K562 (cell line): Measurements from ENCODE around the gene GSC.

Source experiments
- BMI1 ChIP-seq: fragments of 150-350 bp; IDR thresholded peaks from 2 replicates; pipeline ENCODE4 v1.6.1; 2014; ENCODE audit warnings: low read length
- CEBPB ChIP-seq: fragments of 450-650 bp; IDR thresholded peaks from 2 replicates; pipeline ENCODE4 v1.6.1; 2016; ENCODE audit warnings: missing genetic modification characterization, missing compliant biosample characterization
- CTCF ChIP-seq, 3 experiments: IDR thresholded peaks in 2 of 3; conservative IDR thresholded peaks in 1 of 3; 2 replicates each; pipeline ENCODE4 v1.5.1; 2011 to 2012; ENCODE audit warnings: low read length in 3 of 3, mild to moderate bottlenecking in 3 of 3, control low read depth in 2 of 3, improper control_type of control experiment in 1 of 3, inconsistent platforms in 1 of 3, low read depth in 1 of 3, mixed read lengths in 1 of 3, moderate library complexity in 1 of 3; ENCODE audit not compliant: insufficient read depth in 2 of 3
- DPF2 ChIP-seq: fragments of 450-650 bp; IDR thresholded peaks from 2 replicates; pipeline ENCODE4 v1.6.1; 2016
- ESRRA ChIP-seq: fragments of 450-650 bp; IDR thresholded peaks from 2 replicates; pipeline ENCODE4 v1.6.1; 2014; ENCODE audit warnings: low read depth, mild to moderate bottlenecking, moderate library complexity, borderline replicate concordance
- EZH2 ChIP-seq: IDR thresholded peaks from 2 replicates; pipeline ENCODE4 v1.6.1; 2012; ENCODE audit warnings: low read depth, mild to moderate bottlenecking, inconsistent platforms, low read length, borderline replicate concordance
- JUN ChIP-seq, 2 experiments: sonication (generic) in 1 of 2; formaldehyde crosslinking in 1 of 2; IDR thresholded peaks; 2 replicates each; pipeline versions ENCODE4 v1.6.1 to v1.8.0; 2012 to 2022; ENCODE audit warnings: borderline replicate concordance in 2 of 2, mild to moderate bottlenecking in 2 of 2, improper control_type of control experiment in 1 of 2, low read depth in 1 of 2, low read length in 1 of 2, missing genetic modification reagents in 1 of 2
- MAZ ChIP-seq, 2 experiments: fragments of 450-650 bp in 1 of 2; sonication (generic) in 1 of 2; formaldehyde crosslinking; IDR thresholded peaks in 1 of 2; conservative IDR thresholded peaks in 1 of 2; 2 replicates each; pipeline versions ENCODE4 v1.4.0 to v1.5.0; 2020; ENCODE audit warnings: mild to moderate bottlenecking in 1 of 2, missing genetic modification reagents in 1 of 2
- NBN ChIP-seq: fragments of 450-650 bp; IDR thresholded peaks from 2 replicates; pipeline ENCODE4 v1.6.1; 2016; ENCODE audit warnings: low read depth, mild to moderate bottlenecking
- NRF1 ChIP-seq, 2 experiments: fragments of 450-650 bp; IDR thresholded peaks in 1 of 2; conservative IDR thresholded peaks in 1 of 2; 2 replicates each; pipeline ENCODE4 v1.6.1; 2014; ENCODE audit warnings: mild to moderate bottlenecking in 2 of 2
- POLR2AphosphoS5 ChIP-seq: IDR thresholded peaks from 2 replicates; pipeline ENCODE4 v1.6.1; 2011; ENCODE audit warnings: mild to moderate bottlenecking, low read depth, low read length, moderate library complexity; ENCODE audit not compliant: control insufficient read depth, insufficient read depth
- SREBF1 ChIP-seq: fragments of 150-350 bp; IDR thresholded peaks from 2 replicates; pipeline ENCODE4 v1.6.1; 2014; ENCODE audit warnings: antibody characterized with exemption, low read depth, low read length, borderline replicate concordance
- TF ChIP-seq, protein P1 (sequence below): sonication (generic); formaldehyde crosslinking; IDR thresholded peaks from 2 replicates; pipeline ENCODE4 v1.9.0; 2022; ENCODE audit warnings: mild to moderate bottlenecking, missing genetic modification reagents
- TF ChIP-seq, protein P2 (sequence below): fragments of 450-650 bp; IDR thresholded peaks from 2 replicates; pipeline ENCODE4 v1.6.1; 2016

- TF ChIP-seq POLR2AphosphoS5 = no peak
- TF ChIP-seq, protein P1, sequence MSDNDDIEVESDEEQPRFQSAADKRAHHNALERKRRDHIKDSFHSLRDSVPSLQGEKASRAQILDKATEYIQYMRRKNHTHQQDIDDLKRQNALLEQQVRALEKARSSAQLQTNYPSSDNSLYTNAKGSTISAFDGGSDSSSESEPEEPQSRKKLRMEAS (CRISPR knock-in tag) = no peak
- TF ChIP-seq JUN (IDR thresholded peaks at IDR 0.05; ENCODE audit: borderline replicate concordance, low read depth, low read length) = no peak
- no peak for TF ChIP-seq JUN (CRISPR knock-in tag; IDR thresholded peaks at IDR 0.05; ENCODE audit: borderline replicate concordance)
- TF ChIP-seq CTCF (IDR thresholded peaks at IDR 0.05 in 2 of 3, conservative IDR thresholded peaks at IDR 0.05 in 1 of 3; ENCODE audit: insufficient read depth in 2 of 3, low read depth in 1 of 3, low read length in 3 of 3) = no peak
- TF ChIP-seq MAZ (CRISPR knock-in tag; conservative IDR thresholded peaks at IDR 0.05 in 1 of 2, IDR thresholded peaks at IDR 0.05 in 1 of 2) = no peak
- no peak for TF ChIP-seq DPF2
- no peak for TF ChIP-seq NBN
- no peak for TF ChIP-seq CEBPB
- TF ChIP-seq, protein P2, sequence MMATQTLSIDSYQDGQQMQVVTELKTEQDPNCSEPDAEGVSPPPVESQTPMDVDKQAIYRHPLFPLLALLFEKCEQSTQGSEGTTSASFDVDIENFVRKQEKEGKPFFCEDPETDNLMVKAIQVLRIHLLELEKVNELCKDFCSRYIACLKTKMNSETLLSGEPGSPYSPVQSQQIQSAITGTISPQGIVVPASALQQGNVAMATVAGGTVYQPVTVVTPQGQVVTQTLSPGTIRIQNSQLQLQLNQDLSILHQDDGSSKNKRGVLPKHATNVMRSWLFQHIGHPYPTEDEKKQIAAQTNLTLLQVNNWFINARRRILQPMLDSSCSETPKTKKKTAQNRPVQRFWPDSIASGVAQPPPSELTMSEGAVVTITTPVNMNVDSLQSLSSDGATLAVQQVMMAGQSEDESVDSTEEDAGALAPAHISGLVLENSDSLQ = no peak
- TF ChIP-seq SREBF1 = no peak
- no peak for TF ChIP-seq EZH2
- no peak for TF ChIP-seq NRF1 (conservative IDR thresholded peaks at IDR 0.05 in 1 of 2, IDR thresholded peaks at IDR 0.05 in 1 of 2)
- no peak for TF ChIP-seq ESRRA
- TF ChIP-seq BMI1 = no peak
These were observed 10.9 kb upstream of the GSC start for GRCh38 chr14:94780536-94781399.
